Stimulated activated naive CD8-positive, alpha-beta T cell treated with anti-CD3 and anti-CD28 coated beads, Interleukin-15, Interleukin-2, amounts not matched to agents 100 ng/mL and 50 ng/mL, for 24 hours (primary cell): ENCODE results near the gene PI3.

Experiments
- H3K27ac Mint-ChIP-seq: one replicate; pipeline ENCODE4 v1.8.0; 2021; ENCODE audit warnings: mild to moderate bottlenecking, mixed read lengths
- H3K27me3 Mint-ChIP-seq: one replicate; pipeline ENCODE4 v1.8.0; 2021; ENCODE audit warnings: mixed read lengths
- H3K36me3 Mint-ChIP-seq: one replicate; pipeline ENCODE4 v1.8.0; 2021; ENCODE audit warnings: low read depth, mixed read lengths
- H3K4me1 Mint-ChIP-seq: one replicate; pipeline ENCODE4 v1.8.0; 2021; ENCODE audit warnings: low read depth, mixed read lengths
- H3K4me3 Mint-ChIP-seq: one replicate; pipeline ENCODE4 v1.8.0; 2021; ENCODE audit warnings: mild to moderate bottlenecking, mixed read lengths
- H3K9me3 Mint-ChIP-seq: one replicate; pipeline ENCODE4 v1.8.0; 2021; ENCODE audit warnings: mixed read lengths

PI3 gene

DNA sequence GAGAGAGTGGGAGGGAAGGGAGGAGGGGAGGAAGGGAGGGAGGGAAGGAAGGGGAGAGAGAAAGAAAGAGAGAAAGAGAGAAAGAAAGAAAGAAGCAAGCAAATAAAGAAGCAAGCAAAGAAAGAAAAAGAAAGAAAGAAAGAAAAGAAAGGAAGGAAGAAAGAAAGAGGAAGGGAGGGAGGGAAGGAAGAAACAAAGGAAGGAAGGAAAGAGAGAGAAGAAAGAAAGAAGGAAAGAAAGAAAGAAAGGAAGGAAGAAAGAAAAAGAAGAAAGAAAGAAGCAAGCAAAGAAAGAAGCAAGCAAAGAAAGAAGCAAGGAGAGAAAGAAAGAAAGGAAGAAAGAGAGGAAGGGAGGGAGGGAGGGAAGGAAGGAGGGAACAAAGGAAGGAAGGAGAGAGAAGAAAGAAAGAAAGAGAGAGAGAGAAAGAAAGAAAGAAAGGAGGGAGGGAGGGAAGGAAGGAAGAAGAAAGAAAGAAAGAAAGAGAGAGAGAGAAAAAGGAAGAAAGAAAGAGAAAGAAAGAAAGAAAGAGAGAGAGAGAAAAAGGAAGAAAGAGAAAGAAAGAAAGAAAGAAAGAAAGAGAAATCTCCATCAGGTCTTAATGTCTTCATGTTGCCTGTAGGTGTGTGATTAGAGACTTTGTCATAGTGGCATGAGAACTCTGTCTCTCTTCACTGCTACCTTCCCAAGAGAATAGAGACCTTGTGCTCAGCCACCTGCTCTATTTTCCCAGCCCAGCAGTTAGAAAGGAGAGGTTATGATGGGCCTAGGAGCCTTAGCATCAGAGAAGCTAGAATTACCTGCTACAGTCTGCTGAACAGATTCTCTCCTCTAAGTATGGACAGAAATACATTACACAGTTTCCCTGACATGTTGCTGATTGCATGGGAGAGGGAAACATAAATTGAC is 37.1 kb downstream of the PI3 start:
- no peaks in the 10 kb centered on the region for H3K9me3 Mint-ChIP-seq
- H3K36me3 Mint-ChIP-seq = no peaks in the 10 kb centered on the region
- no peak overlapping the region for H3K4me3 Mint-ChIP-seq
- no peaks in the 10 kb centered on the region for H3K4me1 Mint-ChIP-seq
- peaks cover 30% of the 10 kb centered on the region for H3K27me3 Mint-ChIP-seq
- H3K27ac Mint-ChIP-seq = no peak overlapping the region

DNA sequence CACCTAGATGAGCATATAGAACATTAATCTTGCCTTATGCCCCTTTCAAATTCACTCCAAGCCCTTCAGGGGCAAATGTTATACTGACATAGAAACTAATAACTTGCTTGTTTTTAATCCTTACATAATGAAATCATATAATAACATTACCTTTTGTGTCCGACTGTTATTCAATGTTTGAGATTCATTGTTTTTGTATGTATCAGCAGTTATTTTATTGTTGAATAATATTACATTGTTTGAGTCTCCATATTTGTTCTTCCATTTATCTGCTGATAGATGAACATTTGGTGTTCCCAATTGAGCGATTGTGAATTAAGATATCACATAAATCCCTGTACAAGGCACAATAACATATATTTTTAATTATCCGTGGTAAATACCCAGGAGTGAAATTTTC is 38.1 kb downstream of the PI3 start:
- Mint-ChIP-seq H3K4me3 (no peak overlapping the region), H3K27ac (no peak overlapping the region), H3K9me3 (no peaks in the 10 kb centered on the region), H3K27me3 (peaks cover 33% of the 10 kb centered on the region), H3K36me3 (no peaks in the 10 kb centered on the region), H3K4me1 (no peaks in the 10 kb centered on the region)

DNA sequence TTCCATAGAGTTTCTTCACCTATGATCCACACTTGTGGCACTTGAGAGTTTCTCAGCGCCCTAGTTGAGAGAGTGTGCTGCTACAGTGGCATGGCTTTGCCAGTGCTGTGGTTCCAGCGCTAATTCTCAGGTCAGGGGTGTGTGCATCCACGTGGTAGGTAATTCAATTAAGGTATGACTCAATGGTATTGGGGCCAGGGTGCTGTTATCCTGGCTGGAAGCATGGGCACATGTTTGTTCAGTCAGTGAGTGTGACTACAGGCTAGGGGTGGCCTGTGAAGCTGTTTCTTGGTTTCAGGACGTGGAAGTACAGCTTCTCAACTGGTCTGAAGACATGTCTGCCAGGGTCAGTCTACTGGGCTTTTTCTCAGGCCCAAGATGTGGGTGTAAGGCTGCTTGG is 43.4 kb downstream of the PI3 start:
- peaks cover 47% of the 10 kb centered on the region for H3K27me3 Mint-ChIP-seq
- no peak overlapping the region for H3K27ac Mint-ChIP-seq
- H3K9me3 Mint-ChIP-seq = no peaks in the 10 kb centered on the region
- no peaks in the 10 kb centered on the region for H3K4me1 Mint-ChIP-seq
- H3K36me3 Mint-ChIP-seq = no peaks in the 10 kb centered on the region
- H3K4me3 Mint-ChIP-seq = no peak overlapping the region

DNA sequence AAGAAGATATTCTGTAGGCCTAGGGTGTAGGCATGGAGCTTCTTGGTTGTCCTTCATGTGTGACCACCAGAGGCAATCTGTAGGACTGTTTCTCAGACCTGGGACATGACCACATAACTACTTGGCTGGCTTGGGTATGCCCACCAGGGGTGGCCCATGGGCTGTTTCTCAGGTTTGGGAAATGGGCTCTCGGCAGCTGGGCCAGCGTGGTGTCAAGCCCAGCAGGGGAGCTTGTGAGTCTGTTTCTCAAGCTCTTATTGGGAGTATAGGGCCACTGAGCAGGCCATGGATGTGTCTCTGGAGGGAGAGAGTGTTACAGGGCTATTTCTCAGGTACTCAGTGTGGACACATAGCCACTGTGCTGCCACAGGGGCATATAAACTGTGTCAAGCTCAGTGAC is 43.9 kb downstream of the PI3 start:
- no peak overlapping the region for H3K27ac Mint-ChIP-seq
- H3K4me3 Mint-ChIP-seq = no peak overlapping the region
- H3K4me1 Mint-ChIP-seq = no peaks in the 10 kb centered on the region
- peaks cover 45% of the 10 kb centered on the region for H3K27me3 Mint-ChIP-seq
- H3K36me3 Mint-ChIP-seq = no peaks in the 10 kb centered on the region
- no peaks in the 10 kb centered on the region for H3K9me3 Mint-ChIP-seq

DNA sequence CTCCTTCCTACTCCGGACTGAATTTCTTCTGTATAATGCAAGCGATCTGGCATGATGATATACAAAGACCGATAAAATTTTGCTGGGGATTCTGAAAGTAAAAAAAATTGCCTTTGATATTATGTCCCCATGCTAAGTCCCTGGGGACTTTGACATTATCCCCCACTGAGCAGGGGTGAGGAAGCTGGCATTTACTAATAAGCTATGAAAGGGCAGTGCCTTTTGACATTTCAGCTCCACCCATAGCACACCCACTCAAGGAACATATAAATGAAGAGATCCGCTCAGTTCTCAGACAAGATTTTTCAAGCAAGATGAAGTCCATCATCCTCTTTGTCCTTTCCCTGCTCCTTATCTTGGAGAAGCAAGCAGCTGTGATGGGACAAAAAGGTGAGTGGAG is 46.4 kb downstream of the PI3 start, which contains the start of gene SEMG2:
Gene SEMG2 (plus strand): TSS at position 298 of the 400 bp plus-strand sequence. CDS start 17 bp downstream, at position 315.
- Mint-ChIP-seq H3K4me3 (no peak within 1 kb of the TSS), H3K4me1 (no peaks in the 10 kb centered on the region), H3K27ac (no peak within 1 kb of the TSS), H3K9me3 (no peaks in the 10 kb centered on the region), H3K36me3 (no peaks in the 10 kb centered on the region), H3K27me3 (peaks cover 48% of the 10 kb centered on the region)

DNA sequence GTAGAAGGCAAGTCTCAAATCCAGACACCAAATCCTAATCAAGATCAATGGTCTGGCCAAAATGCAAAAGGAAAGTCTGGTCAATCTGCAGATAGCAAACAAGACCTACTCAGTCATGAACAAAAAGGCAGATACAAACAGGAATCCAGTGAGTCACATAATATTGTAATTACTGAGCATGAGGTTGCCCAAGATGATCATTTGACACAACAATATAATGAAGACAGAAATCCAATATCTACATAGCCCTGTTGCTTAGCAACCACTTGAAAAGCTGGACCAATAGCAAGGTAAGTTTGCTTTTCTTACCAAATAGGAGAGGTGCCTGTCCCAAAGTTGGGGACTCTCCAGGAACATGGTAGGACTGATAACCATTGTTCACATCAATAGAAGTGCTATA is 48.4 kb downstream of the PI3 start:
- Mint-ChIP-seq H3K36me3 (no peaks in the 10 kb centered on the region), H3K27me3 (peaks cover 50% of the 10 kb centered on the region), H3K27ac (no peak overlapping the region), H3K9me3 (no peaks in the 10 kb centered on the region), H3K4me1 (no peaks in the 10 kb centered on the region), H3K4me3 (no peak overlapping the region)
